Lung (tissue), 12 donors: ENCODE data around the gene ID1. TPM values are rescaled to one million over a fixed set of nuclear protein-coding genes. Genes with fewer than 3 reads are reported as not detected.

ENCODE experiments used
- ATAC-seq: fragments of 200-7000 bp; cut with Tn5 transposase; one replicate; pipeline ENCODE4 v1.9.1; 2020; ENCODE audit warnings: moderate number of reproducible peaks; ENCODE audit not compliant: insufficient read depth, low FRiP score
- DNase-seq, 3 donors: peaks; one replicate each; pipeline ENCODE4 v3.0.0-alpha.2; 2013 to 2017
- H3K27ac ChIP-seq, 2 donors: one replicate each; pipeline ENCODE4 v1.5.1; 2013; ENCODE audit warnings: mild to moderate bottlenecking in 2 of 2, moderate library complexity in 2 of 2, control low read depth in 1 of 2, inconsistent platforms in 1 of 2, low read depth in 1 of 2, low read length in 1 of 2
- H3K27me3 ChIP-seq, 3 donors: one replicate each; pipeline ENCODE4 v1.5.1; 2013; ENCODE audit warnings: low read length in 2 of 3; ENCODE audit not compliant: control insufficient read depth in 3 of 3, insufficient read depth in 3 of 3
- H3K36me3 ChIP-seq, 4 donors: one replicate each; pipeline ENCODE4 v1.5.1; 2013; ENCODE audit warnings: low read length in 4 of 4, mild to moderate bottlenecking in 1 of 4, moderate library complexity in 1 of 4; ENCODE audit not compliant: control insufficient read depth in 4 of 4, insufficient read depth in 4 of 4
- H3K4me1 ChIP-seq, 5 donors: one replicate each; pipeline ENCODE4 v1.5.1; 2013; ENCODE audit warnings: low read length in 5 of 5, mild to moderate bottlenecking in 2 of 5, moderate library complexity in 1 of 5; ENCODE audit not compliant: control insufficient read depth in 5 of 5, insufficient read depth in 5 of 5
- H3K4me3 ChIP-seq: one replicate; pipeline ENCODE4 v1.5.1; 2013; ENCODE audit warnings: mild to moderate bottlenecking, control low read depth, moderate library complexity
- H3K9ac ChIP-seq, 2 donors: one replicate each; pipeline ENCODE4 v1.5.1; 2013; ENCODE audit warnings: low read length in 2 of 2, control low read depth in 1 of 2; ENCODE audit not compliant: insufficient read depth in 1 of 2
- H3K9me3 ChIP-seq, 4 donors: one replicate each; pipeline ENCODE4 v1.5.1; 2013; ENCODE audit warnings: low read length in 3 of 4, mild to moderate bottlenecking in 1 of 4, moderate library complexity in 1 of 4; ENCODE audit not compliant: control insufficient read depth in 4 of 4, insufficient read depth in 3 of 4
- WGBS, 2 donors: extraction: QIAGEN DNeasy Blood & Tissue Kit; methylation state at CpG; one replicate each; pipeline ENCODE4 v1.1.7; 2013; 5-methylcytosine and 5-hydroxymethylcytosine counted together
- polyA plus RNA-seq, 2 donors: library from polyadenylated mRNA; stranded (reverse); fragments of 200-250 nt; gene quantifications; one replicate each; pipeline ENCODE4 v1.2.1, GENCODE V29; 2013
- total RNA-seq, 2 donors: library from RNA; depleted of rRNA in 1 of 2; stranded (reverse); fragments of >200 nt in 1 of 2; gene quantifications; one replicate each; pipeline ENCODE4 v1.2.1, GENCODE V29; 2014 to 2021
- TF ChIP-seq, protein P1 (sequence below): IDR thresholded peaks from 2 replicates; pipeline ENCODE4 v1.5.1; 2012; ENCODE audit warnings: mild to moderate bottlenecking; ENCODE audit errors: control extremely low read depth, extremely low read depth
- donor health status: control.
- donor health status: control.
- donor health status: Bipolar disorder and iron deficiency.
- donor health status: healthy.
- donor health status: DM: yes; HTN: yes; CAD: no.

ID1 gene
- total and polyA plus RNA-seq, 4 donors: 251 to 824 (median 344) TPM

DNA sequence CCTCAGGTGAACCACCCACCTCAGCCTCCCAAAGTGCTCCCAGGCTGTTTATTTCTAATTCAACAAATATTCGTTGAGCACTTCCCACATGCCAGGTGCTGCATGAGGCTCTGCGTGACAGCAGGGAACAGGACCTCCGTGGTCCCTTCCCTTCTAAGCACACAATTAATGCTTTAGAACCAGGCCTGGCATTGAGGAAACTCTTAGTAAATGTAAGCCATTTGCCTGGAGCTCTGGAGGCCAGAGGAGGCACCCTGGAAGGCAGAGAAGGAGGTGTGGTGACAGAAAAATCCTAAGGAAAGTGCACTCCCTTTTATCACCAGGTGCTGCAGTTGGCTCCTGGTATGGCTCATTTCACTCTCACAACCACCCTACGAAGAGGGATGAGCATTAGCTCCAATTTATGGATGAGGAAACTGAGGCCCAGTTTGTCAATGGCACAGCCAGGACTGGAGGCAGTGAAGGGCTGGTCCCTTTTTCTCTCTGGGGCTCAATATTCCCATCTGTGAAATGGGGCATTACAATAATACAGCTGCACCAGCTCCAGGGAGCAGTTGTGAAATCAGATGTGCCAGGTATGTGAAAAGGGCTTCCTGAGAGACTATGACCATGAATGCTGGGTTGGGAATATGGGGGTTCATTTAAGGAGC is 8.1 kb upstream of the ID1 start:
- no peaks in the 10 kb centered on the region for H3K36me3 ChIP-seq
- 55 to 73% methylated on average over 4 of the region's 4 CpGs for WGBS, 2 donors
- TF ChIP-seq, protein P1, sequence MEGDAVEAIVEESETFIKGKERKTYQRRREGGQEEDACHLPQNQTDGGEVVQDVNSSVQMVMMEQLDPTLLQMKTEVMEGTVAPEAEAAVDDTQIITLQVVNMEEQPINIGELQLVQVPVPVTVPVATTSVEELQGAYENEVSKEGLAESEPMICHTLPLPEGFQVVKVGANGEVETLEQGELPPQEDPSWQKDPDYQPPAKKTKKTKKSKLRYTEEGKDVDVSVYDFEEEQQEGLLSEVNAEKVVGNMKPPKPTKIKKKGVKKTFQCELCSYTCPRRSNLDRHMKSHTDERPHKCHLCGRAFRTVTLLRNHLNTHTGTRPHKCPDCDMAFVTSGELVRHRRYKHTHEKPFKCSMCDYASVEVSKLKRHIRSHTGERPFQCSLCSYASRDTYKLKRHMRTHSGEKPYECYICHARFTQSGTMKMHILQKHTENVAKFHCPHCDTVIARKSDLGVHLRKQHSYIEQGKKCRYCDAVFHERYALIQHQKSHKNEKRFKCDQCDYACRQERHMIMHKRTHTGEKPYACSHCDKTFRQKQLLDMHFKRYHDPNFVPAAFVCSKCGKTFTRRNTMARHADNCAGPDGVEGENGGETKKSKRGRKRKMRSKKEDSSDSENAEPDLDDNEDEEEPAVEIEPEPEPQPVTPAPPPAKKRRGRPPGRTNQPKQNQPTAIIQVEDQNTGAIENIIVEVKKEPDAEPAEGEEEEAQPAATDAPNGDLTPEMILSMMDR: no peak
- H3K9me3 ChIP-seq: no peaks in the 10 kb centered on the region
- DNase-seq (no peak), ATAC-seq (no peak)
- H3K9ac ChIP-seq: no peak overlapping the region
- H3K4me1 ChIP-seq: peaks cover 0 to 20% (median 10%) of the 10 kb centered on the region in 5 donors
- H3K27me3 ChIP-seq: no peaks in the 10 kb centered on the region
- H3K4me3 ChIP-seq: no peak overlapping the region
- peak overlapping the region; percentile 83 to 84 for H3K27ac ChIP-seq

DNA sequence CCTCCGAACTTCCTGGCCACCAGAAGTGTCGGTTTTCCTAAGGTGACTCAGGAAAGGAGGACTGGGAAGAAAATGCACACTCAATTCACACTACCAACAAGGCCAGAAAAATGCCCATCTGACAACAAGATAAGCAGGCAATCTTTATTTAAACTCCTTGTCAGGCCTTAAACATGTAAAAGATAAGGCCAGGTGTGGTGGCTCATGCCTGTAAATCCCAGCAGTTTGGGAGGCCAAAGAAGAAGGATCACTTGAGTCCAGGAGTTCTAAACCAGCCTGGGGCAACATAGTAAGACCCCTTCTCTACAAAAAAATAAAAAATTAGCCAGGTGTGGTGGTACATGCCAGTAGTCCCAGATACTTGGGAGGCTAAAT is 7.6 kb upstream of the ID1 start:
- 83 to 90% methylated on average over 2 of the region's 2 CpGs for WGBS, 2 donors
- DNase-seq: no peak
- Histone ChIP-seq H3K4me3 (no peak overlapping the region), H3K27ac (peak overlapping the region; percentile 83 to 84), H3K36me3 (no peaks in the 10 kb centered on the region), H3K27me3 (no peaks in the 10 kb centered on the region), H3K9ac (no peak overlapping the region), H3K4me1 (peaks cover 0 to 22% (median 10%) of the 10 kb centered on the region in 5 donors), H3K9me3 (no peaks in the 10 kb centered on the region)
- no peak for ATAC-seq
- TF ChIP-seq, protein P1: no peak

DNA sequence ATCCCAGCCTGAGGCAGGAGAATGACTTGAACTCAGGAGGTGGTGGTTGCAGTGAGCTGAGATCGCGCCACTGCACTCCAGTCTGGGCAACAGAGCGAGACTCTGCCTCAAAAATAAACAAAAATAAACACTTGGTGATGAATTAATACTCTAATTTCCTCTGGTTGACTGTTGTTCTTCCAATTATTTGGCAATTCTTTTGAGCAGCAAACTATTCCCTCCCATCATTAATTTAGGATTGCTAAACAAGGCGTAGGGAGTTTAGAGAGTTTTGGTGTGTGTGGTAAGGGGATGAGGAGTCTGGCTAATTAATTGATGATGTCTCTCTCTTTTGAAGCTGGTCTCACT is 2.7 kb upstream of the ID1 start:
- peak in 2 of 3 donors; percentile 65 to 72 for DNase-seq
- Histone ChIP-seq H3K36me3 (peaks cover 0 to 8% (median 0%) of the 10 kb centered on the region in 4 donors), H3K9me3 (no peaks in the 10 kb centered on the region), H3K27me3 (no peaks in the 10 kb centered on the region), H3K27ac (peak overlapping the region in 1 of 2 donors; percentile 76), H3K4me1 (peaks cover 0 to 34% (median 5%) of the 10 kb centered on the region in 5 donors), H3K9ac (no peak overlapping the region), H3K4me3 (no peak overlapping the region)
- TF ChIP-seq, protein P1: no peak
- 59 to 70% methylated on average over 4 of the region's 4 CpGs for WGBS, 2 donors
- ATAC-seq: no peak
